Subcutaneous preadipocyte (primary cell): Measurements from ENCODE around the gene HLA-DRB5. TPM values are rescaled to one million over a fixed set of nuclear protein-coding genes. Genes with fewer than 3 reads are reported as not detected.

Experiments used
- small RNA-seq: library from RNA; depleted of rRNA; stranded (forward); fragments of <200 nt; gene quantifications from one replicate; pipeline ENCODE3, GENCODE V24; 2012
- total RNA-seq: library from RNA; depleted of rRNA; stranded (reverse); fragments of >200 nt; gene quantifications from 2 replicates; pipeline ENCODE4 v1.2.3, GENCODE V29; 2012

Gene HLA-DRB5
- total RNA-seq = not detected in 2 replicates

GRCh38 chr6:32529697-32530430 is at the start of gene HLA-DRB5:
Gene HLA-DRB5, minus strand, starts transcription at chr6:32530287. Its CDS starts 63 bp downstream, at chr6:32530224.

Small RNA genes within 50 kb of the gene (small RNA-seq; reads per million reads assigned to genes)
- 0.27 reads per million, percentile 5 among the genes with 10 or more reads in this experiment for gene RNU1-61P

Other genes starting within 250 kb of the HLA-DRB5 start
- not detected in 2 replicates for gene TSBP1, start 158.4 kb downstream of the HLA-DRB5 start, total RNA-seq
- not detected in 2 replicates for gene BTNL2, start 123.1 kb downstream of the HLA-DRB5 start, total RNA-seq
- gene HLA-DRA, start 90.4 kb downstream of the HLA-DRB5 start, total RNA-seq = 0.73 and 2.0 TPM in 2 replicates
- gene HLA-DRB1, start 59.6 kb upstream of the HLA-DRB5 start, total RNA-seq = under 0.01 TPM in 1 of 2 replicates, not detected in the other
- gene HLA-DQA1, start 107.1 kb upstream of the HLA-DRB5 start, total RNA-seq = not detected in 2 replicates
- not detected in 2 replicates for gene HLA-DQB1, start 136.4 kb upstream of the HLA-DRB5 start, total RNA-seq
- gene HLA-DQA2, start 211.1 kb upstream of the HLA-DRB5 start, total RNA-seq = not detected in 2 replicates
- gene HLA-DQB2, start 233.2 kb upstream of the HLA-DRB5 start, total RNA-seq = not detected in 2 replicates